NOMO-1 (cell line): Measurements from ENCODE around the gene PCP2.

ENCODE experiments used
- DNase-seq, 2 experiments: peaks; one replicate each; lab custom pipeline; 2025; ENCODE audit not compliant: unreplicated experiment in 2 of 2; lab: John Stamatoyannopoulos, UW

Gene PCP2

GRCh38 chr19:7620442-7621412 lies 12.8 kb downstream of the PCP2 start:
- no peak for DNase-seq

GRCh38 chr19:7619671-7620441 lies 13.7 kb downstream of the PCP2 start:
- DNase-seq: no peak

GRCh38 chr19:7618771-7619510 lies 14.6 kb downstream of the PCP2 start:
- DNase-seq: no peak

GRCh38 chr19:7618348-7618747 lies 15.2 kb downstream of the PCP2 start:
- no peak for DNase-seq

- no peak for DNase-seq
These were observed 15.8 kb downstream of the PCP2 start for GRCh38 chr19:7617735-7618134.

- DNase-seq: no peak
These were observed 16.3 kb downstream of the PCP2 start for GRCh38 chr19:7617172-7617571.

- DNase-seq: no peak
These were observed 18.4 kb downstream of the PCP2 start for GRCh38 chr19:7614859-7615741.

GRCh38 chr19:7612282-7613274 lies 20.9 kb downstream of the PCP2 start:
- DNase-seq: no peak

GRCh38 chr19:7611541-7612279 lies 21.8 kb downstream of the PCP2 start:
- no peak for DNase-seq

- DNase-seq: no peak
These were observed 22.9 kb downstream of the PCP2 start for GRCh38 chr19:7610491-7611240.

GRCh38 chr19:7607874-7608560 lies 25.5 kb downstream of the PCP2 start:
- no peak for DNase-seq

GRCh38 chr19:7607212-7607873 lies 26.2 kb downstream of the PCP2 start:
- DNase-seq: no peak

GRCh38 chr19:7606289-7606688 lies 27.2 kb downstream of the PCP2 start:
- DNase-seq: no peak

- peak in 1 of 2 experiments; percentile 18 for DNase-seq
These were observed 27.9 kb downstream of the PCP2 start for GRCh38 chr19:7605490-7606222.

- no peak for DNase-seq
These were observed 29.6 kb downstream of the PCP2 start for GRCh38 chr19:7603919-7604318.
